GM12878 (cell line): ENCODE results near the gene CLDN9. TPM values are rescaled to one million over a fixed set of nuclear protein-coding genes. Genes with fewer than 3 reads are reported as not detected.

Experiments used
- ATF7 ChIP-seq: fragments of 450-650 bp; IDR thresholded peaks from 2 replicates; pipeline ENCODE4 v1.6.1; 2016; ENCODE audit warnings: low read depth, mild to moderate bottlenecking
- CEBPZ ChIP-seq: fragments of 150-350 bp; IDR thresholded peaks from 2 replicates; pipeline ENCODE4 v1.6.1; 2016; ENCODE audit warnings: low read depth, low read length
- LARP7 ChIP-seq: fragments of 450-650 bp; IDR thresholded peaks from 2 replicates; pipeline ENCODE4 v1.6.1; 2017; ENCODE audit warnings: mild to moderate bottlenecking
- RCOR1 ChIP-seq: conservative IDR thresholded peaks from 2 replicates; pipeline ENCODE4 v1.6.1; 2012; ENCODE audit warnings: low read depth, low read length, improper control_type of control experiment
- USF2 ChIP-seq: IDR thresholded peaks from 2 replicates; pipeline ENCODE4 v1.6.1; 2011; ENCODE audit warnings: low read depth, low read length, improper control_type of control experiment, borderline replicate concordance
- WRNIP1 ChIP-seq: IDR thresholded peaks from 2 replicates; pipeline ENCODE4 v1.6.1; 2011; ENCODE audit warnings: low read depth, low read length, improper control_type of control experiment, borderline replicate concordance
- ZBED1 ChIP-seq: IDR thresholded peaks from 2 replicates; pipeline ENCODE4 v1.6.1; 2016; ENCODE audit warnings: borderline replicate concordance
- polyA plus RNA-seq, 11 experiments: library from polyadenylated mRNA; depleted of rRNA in 4 of 11; unstranded in 6 of 11; stranded (reverse) in 5 of 11; fragments of >200 nt; fragmentation: Nextera tagmentation in 4 of 11; fragmentation: Illumina TruSeq in 1 of 11; extraction: Ambion mirVana in 4 of 11; extraction: Trizol in 1 of 11; gene quantifications; 1 replicate in 1 of 11; 2 replicates in 10 of 11; pipeline versions ENCODE4 v1.2.1 to v1.2.3, GENCODE V29; 2011 to 2016; ENCODE audit warnings: inconsistent platforms in 2 of 11, missing spikeins in 2 of 11, low read depth in 1 of 11
- total RNA-seq, 4 experiments: library from RNA; depleted of rRNA in 3 of 4; stranded (reverse); fragments of >200 nt in 3 of 4; fragmentation: Illumina TruSeq in 1 of 4; extraction: Trizol in 1 of 4; gene quantifications; 2 replicates each; pipeline versions ENCODE4 v1.2.1 to v1.2.3, GENCODE V29; 2013 to 2021
- TF ChIP-seq, protein P1 (sequence below): IDR thresholded peaks from 2 replicates; pipeline ENCODE4 v1.6.1; 2012; ENCODE audit warnings: mild to moderate bottlenecking, low read depth, low read length
- TF ChIP-seq, protein P2 (sequence below): fragments of 450-650 bp; IDR thresholded peaks from 2 replicates; pipeline ENCODE4 v1.6.1; 2016; ENCODE audit warnings: mild to moderate bottlenecking, moderate library complexity, borderline replicate concordance

CLDN9 gene
- total and polyA plus RNA-seq, 10 of the 15 experiments (the other 5 are each of a cell fraction or from before 2014, with no cell fraction given), result not detected

DNA sequence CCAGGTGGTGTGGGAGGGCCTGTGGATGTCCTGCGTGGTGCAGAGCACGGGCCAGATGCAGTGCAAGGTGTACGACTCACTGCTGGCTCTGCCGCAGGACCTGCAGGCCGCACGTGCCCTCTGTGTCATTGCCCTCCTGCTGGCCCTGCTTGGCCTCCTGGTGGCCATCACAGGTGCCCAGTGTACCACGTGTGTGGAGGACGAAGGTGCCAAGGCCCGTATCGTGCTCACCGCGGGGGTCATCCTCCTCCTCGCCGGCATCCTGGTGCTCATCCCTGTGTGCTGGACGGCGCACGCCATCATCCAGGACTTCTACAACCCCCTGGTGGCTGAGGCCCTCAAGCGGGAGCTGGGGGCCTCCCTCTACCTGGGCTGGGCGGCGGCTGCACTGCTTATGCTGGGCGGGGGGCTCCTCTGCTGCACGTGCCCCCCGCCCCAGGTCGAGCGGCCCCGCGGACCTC lies 798 bp downstream of the CLDN9 start (continued):
- TF ChIP-seq, protein P1, sequence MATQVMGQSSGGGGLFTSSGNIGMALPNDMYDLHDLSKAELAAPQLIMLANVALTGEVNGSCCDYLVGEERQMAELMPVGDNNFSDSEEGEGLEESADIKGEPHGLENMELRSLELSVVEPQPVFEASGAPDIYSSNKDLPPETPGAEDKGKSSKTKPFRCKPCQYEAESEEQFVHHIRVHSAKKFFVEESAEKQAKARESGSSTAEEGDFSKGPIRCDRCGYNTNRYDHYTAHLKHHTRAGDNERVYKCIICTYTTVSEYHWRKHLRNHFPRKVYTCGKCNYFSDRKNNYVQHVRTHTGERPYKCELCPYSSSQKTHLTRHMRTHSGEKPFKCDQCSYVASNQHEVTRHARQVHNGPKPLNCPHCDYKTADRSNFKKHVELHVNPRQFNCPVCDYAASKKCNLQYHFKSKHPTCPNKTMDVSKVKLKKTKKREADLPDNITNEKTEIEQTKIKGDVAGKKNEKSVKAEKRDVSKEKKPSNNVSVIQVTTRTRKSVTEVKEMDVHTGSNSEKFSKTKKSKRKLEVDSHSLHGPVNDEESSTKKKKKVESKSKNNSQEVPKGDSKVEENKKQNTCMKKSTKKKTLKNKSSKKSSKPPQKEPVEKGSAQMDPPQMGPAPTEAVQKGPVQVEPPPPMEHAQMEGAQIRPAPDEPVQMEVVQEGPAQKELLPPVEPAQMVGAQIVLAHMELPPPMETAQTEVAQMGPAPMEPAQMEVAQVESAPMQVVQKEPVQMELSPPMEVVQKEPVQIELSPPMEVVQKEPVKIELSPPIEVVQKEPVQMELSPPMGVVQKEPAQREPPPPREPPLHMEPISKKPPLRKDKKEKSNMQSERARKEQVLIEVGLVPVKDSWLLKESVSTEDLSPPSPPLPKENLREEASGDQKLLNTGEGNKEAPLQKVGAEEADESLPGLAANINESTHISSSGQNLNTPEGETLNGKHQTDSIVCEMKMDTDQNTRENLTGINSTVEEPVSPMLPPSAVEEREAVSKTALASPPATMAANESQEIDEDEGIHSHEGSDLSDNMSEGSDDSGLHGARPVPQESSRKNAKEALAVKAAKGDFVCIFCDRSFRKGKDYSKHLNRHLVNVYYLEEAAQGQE, result no peak
- TF ChIP-seq ZBED1 (no peak), LARP7 (no peak), WRNIP1 (no peak), ATF7 (no peak), CEBPZ (no peak), USF2 (no peak), RCOR1 (no peak)
- TF ChIP-seq, protein P2, sequence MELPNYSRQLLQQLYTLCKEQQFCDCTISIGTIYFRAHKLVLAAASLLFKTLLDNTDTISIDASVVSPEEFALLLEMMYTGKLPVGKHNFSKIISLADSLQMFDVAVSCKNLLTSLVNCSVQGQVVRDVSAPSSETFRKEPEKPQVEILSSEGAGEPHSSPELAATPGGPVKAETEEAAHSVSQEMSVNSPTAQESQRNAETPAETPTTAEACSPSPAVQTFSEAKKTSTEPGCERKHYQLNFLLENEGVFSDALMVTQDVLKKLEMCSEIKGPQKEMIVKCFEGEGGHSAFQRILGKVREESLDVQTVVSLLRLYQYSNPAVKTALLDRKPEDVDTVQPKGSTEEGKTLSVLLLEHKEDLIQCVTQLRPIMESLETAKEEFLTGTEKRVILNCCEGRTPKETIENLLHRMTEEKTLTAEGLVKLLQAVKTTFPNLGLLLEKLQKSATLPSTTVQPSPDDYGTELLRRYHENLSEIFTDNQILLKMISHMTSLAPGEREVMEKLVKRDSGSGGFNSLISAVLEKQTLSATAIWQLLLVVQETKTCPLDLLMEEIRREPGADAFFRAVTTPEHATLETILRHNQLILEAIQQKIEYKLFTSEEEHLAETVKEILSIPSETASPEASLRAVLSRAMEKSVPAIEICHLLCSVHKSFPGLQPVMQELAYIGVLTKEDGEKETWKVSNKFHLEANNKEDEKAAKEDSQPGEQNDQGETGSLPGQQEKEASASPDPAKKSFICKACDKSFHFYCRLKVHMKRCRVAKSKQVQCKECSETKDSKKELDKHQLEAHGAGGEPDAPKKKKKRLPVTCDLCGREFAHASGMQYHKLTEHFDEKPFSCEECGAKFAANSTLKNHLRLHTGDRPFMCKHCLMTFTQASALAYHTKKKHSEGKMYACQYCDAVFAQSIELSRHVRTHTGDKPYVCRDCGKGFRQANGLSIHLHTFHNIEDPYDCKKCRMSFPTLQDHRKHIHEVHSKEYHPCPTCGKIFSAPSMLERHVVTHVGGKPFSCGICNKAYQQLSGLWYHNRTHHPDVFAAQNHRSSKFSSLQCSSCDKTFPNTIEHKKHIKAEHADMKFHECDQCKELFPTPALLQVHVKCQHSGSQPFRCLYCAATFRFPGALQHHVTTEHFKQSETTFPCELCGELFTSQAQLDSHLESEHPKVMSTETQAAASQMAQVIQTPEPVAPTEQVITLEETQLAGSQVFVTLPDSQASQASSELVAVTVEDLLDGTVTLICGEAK, result no peak
- TF ChIP-seq, all 136 proteins: peak for 0
